Thyroid gland (tissue), 4 donors: ENCODE measurements around the gene CACNA1I. TPM values are rescaled to one million over a fixed set of nuclear protein-coding genes. Genes with fewer than 3 reads are reported as not detected.

Source experiments
- DNase-seq, 2 donors: peaks; one replicate each; pipeline ENCODE4 v3.0.0-alpha.2; 2019
- H3K27ac ChIP-seq, 3 donors: fragments of 200-600 bp; sonication (generic); 1 replicate in 2 of 3; 2 replicates in 1 of 3; pipeline ENCODE4 v1.5.1; 2016 to 2019; ENCODE audit warnings: mild to moderate bottlenecking in 1 of 3, moderate library complexity in 1 of 3
- H3K27me3 ChIP-seq: fragments of 200-600 bp; sonication (generic); one replicate; pipeline ENCODE4 v1.5.1; 2019
- H3K36me3 ChIP-seq, 2 donors: fragments of 200-600 bp; sonication (generic); one replicate each; pipeline ENCODE4 v1.5.1; 2016 to 2019
- H3K4me1 ChIP-seq, 2 donors: fragments of 200-600 bp; sonication (generic); one replicate each; pipeline ENCODE4 v1.5.1; 2017 to 2019
- H3K4me3 ChIP-seq, 3 donors: fragments of 200-600 bp; sonication (generic); replicated peaks in 1 of 3; 1 replicate in 2 of 3; 2 replicates in 1 of 3; pipeline ENCODE4 v1.5.1; 2016; ENCODE audit warnings: mild to moderate bottlenecking in 1 of 3
- H3K9me3 ChIP-seq: fragments of 200-600 bp; sonication (generic); one replicate; pipeline ENCODE4 v1.5.1; 2017
- POLR2A ChIP-seq, 2 donors: fragments of 450-650 bp; IDR thresholded peaks; one replicate each; pipeline ENCODE4 v1.6.1; 2017; ENCODE audit warnings: antibody characterized with exemption in 2 of 2, mild to moderate bottlenecking in 2 of 2, moderate library complexity in 1 of 2
- WGBS, 2 donors: methylation state at CpG; one replicate each; pipeline ENCODE4 v1.1.5; 2017; 5-methylcytosine and 5-hydroxymethylcytosine counted together
- intact Hi-C: fragments of 100-400 bp; cut with DNase I; formaldehyde crosslinking; loops from one replicate; pipeline ENCODE4 v1.15.1; 2023
- total RNA-seq, 4 donors: library from RNA; depleted of rRNA; stranded (reverse); fragments of >200 nt; gene quantifications; one replicate each; pipeline ENCODE4 v1.2.3, GENCODE V29; 2016
- TF ChIP-seq, protein P1 (sequence below), 6 experiments: fragments of 200-600 bp in 3 of 6; fragments of 450-650 bp in 3 of 6; sonication (generic) in 3 of 6; IDR thresholded peaks; one replicate each; pipeline ENCODE4 v1.5.1; 2016 to 2019; ENCODE audit warnings: antibody characterized with exemption in 6 of 6, mild to moderate bottlenecking in 2 of 6, inconsistent platforms in 1 of 6, moderate library complexity in 1 of 6

The CACNA1I gene
- total RNA-seq, 4 donors from 2014 or later: 3.7 to 10.7 (median 6.4) TPM

DNA sequence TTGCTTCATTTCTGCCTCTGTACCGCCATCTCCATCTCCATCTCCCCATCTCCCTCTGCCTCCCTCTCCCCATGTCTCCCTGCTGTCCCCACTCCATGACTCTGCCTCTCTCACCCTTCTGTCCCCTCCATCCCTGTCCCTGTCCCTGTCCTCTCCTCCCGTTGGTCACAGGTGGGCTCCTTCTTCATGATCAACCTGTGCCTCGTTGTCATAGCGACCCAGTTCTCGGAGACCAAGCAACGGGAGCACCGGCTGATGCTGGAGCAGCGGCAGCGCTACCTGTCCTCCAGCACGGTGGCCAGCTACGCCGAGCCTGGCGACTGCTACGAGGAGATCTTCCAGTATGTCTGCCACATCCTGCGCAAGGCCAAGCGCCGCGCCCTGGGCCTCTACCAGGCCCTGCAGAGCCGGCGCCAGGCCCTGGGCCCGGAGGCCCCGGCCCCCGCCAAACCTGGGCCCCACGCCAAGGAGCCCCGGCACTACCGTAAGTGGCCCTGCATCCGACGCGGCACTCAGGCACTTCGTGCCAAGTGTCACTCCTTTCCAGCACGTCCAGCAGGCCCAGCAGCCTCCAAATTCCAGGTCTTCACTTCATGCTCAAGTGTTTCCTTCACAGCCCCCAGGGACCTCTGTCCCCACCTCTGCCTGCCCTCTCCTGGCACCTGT is 76.0 kb downstream of the CACNA1I start:
- Histone ChIP-seq H3K4me3 (no peak overlapping the region), H3K27ac (no peak overlapping the region), H3K36me3 (no peaks in the 10 kb centered on the region), H3K4me1 (peaks cover 0 to 8% of the 10 kb centered on the region in 2 donors), H3K27me3 (no peaks in the 10 kb centered on the region), H3K9me3 (no peaks in the 10 kb centered on the region)
- TF ChIP-seq, protein P1, sequence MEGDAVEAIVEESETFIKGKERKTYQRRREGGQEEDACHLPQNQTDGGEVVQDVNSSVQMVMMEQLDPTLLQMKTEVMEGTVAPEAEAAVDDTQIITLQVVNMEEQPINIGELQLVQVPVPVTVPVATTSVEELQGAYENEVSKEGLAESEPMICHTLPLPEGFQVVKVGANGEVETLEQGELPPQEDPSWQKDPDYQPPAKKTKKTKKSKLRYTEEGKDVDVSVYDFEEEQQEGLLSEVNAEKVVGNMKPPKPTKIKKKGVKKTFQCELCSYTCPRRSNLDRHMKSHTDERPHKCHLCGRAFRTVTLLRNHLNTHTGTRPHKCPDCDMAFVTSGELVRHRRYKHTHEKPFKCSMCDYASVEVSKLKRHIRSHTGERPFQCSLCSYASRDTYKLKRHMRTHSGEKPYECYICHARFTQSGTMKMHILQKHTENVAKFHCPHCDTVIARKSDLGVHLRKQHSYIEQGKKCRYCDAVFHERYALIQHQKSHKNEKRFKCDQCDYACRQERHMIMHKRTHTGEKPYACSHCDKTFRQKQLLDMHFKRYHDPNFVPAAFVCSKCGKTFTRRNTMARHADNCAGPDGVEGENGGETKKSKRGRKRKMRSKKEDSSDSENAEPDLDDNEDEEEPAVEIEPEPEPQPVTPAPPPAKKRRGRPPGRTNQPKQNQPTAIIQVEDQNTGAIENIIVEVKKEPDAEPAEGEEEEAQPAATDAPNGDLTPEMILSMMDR (IDR thresholded peaks at IDR 0.05): peak in 1 of 6 experiments; percentile 3
- TF ChIP-seq POLR2A (IDR thresholded peaks at IDR 0.05): no peak
- peak; percentile 84 to 91 for DNase-seq
- intact Hi-C loops: no loop called here
- 64 to 66% methylated on average over 25 to 31 of the region's 31 CpGs for WGBS, 2 donors

DNA sequence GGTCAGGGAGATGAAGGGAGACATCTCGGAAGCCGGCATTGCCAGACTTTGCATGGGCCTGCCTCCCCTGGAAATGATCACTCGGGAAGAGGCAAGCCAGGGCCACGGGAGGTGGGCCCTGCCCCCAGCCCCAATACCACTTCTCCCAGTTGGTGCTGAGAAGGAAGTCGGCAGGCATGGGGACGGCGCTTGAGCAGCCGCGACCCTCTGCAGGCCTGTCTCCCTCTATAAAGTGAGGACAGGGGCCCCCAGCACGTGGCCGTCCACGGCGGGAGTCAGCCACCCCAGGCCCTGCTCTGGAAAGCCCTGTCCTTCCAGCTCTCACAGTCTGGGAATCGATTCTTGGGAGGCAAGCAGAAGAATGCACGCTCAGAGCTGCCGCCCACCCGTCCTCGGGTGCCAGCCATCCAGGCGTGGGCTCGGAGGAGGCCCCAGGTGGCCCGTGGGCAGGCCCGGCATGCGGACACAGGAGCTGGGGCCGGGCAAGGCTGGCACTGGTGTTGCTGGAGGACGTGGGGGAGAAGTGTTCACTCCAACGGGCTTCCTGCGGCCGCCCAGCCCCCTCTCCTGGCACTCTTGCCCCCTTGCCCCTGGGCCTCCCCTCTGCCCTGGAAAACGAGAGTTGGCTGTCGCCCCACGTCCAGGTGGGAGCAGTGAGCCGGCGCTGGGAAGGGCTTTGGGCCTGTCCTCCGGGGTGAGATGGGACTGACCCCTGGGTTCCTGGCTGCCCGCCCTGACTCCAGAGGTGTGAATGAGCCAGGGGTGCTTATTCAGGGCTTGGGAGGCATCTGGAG is 77.5 kb downstream of the CACNA1I start:
- H3K36me3 ChIP-seq: no peaks in the 10 kb centered on the region
- no peaks in the 10 kb centered on the region for H3K9me3 ChIP-seq
- 76 to 79% methylated on average over 14 to 31 of the region's 35 CpGs for WGBS, 2 donors
- TF ChIP-seq POLR2A (IDR thresholded peaks at IDR 0.05): no peak
- TF ChIP-seq, protein P1 (IDR thresholded peaks at IDR 0.05): no peak
- intact Hi-C loops: no loop called here
- H3K4me3 ChIP-seq: no peak overlapping the region
- H3K27ac ChIP-seq: no peak overlapping the region
- no peak for DNase-seq
- peaks cover 0 to 8% of the 10 kb centered on the region in 2 donors for H3K4me1 ChIP-seq
- H3K27me3 ChIP-seq: no peaks in the 10 kb centered on the region

DNA sequence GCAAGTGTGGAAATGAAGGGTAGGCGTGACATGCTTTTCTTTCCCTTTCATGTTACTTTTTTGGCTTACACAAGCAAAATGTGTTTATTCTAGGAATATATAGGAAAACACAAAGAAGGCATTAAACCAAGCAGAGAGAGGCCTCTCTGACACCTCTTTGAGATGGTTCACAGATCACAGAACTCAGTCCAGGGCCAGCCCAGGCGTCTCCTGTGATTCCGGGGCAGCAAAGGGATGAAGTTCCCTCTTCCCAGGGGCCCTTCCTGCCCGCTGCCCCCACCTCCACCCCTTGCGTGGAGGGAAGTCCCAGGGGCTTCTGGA is 78.0 kb downstream of the CACNA1I start:
- DNase-seq: no peak
- intact Hi-C loops: no loop called here
- Histone ChIP-seq H3K27me3 (no peaks in the 10 kb centered on the region), H3K36me3 (no peaks in the 10 kb centered on the region), H3K27ac (no peak overlapping the region), H3K4me3 (no peak overlapping the region), H3K9me3 (no peaks in the 10 kb centered on the region), H3K4me1 (peaks cover 0 to 8% of the 10 kb centered on the region in 2 donors)
- WGBS, 2 donors: 56 to 76% methylated on average over 5 of the region's 5 CpGs
- TF ChIP-seq, protein P1 (IDR thresholded peaks at IDR 0.05): no peak

DNA sequence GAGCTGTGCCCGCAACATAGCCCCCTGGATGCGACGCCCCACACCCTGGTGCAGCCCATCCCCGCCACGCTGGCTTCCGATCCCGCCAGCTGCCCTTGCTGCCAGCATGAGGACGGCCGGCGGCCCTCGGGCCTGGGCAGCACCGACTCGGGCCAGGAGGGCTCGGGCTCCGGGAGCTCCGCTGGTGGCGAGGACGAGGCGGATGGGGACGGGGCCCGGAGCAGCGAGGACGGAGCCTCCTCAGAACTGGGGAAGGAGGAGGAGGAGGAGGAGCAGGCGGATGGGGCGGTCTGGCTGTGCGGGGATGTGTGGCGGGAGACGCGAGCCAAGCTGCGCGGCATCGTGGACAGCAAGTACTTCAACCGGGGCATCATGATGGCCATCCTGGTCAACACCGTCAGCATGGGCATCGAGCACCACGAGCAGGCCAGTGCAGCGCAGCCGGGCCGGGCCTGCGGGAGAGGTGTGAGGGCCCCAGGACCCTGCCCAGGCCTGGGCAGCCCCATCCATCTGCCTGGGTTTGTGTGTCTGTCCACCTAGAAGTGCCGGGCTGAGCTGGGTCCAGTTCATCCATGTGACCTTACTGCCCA is 79.0 kb downstream of the CACNA1I start:
- TF ChIP-seq, protein P1 (IDR thresholded peaks at IDR 0.05): no peak
- TF ChIP-seq POLR2A (IDR thresholded peaks at IDR 0.05): no peak
- no peaks in the 10 kb centered on the region for H3K27me3 ChIP-seq
- no peak for DNase-seq
- H3K36me3 ChIP-seq: no peaks in the 10 kb centered on the region
- WGBS, 2 donors: 96% methylated on average over 32 to 36 of the region's 41 CpGs
- H3K9me3 ChIP-seq: no peaks in the 10 kb centered on the region
- H3K27ac ChIP-seq: no peak overlapping the region
- no peak overlapping the region for H3K4me3 ChIP-seq
- peaks cover 0 to 8% of the 10 kb centered on the region in 2 donors for H3K4me1 ChIP-seq
- intact Hi-C loops: no loop called here
